IPS-NIHi11 (cell line): ENCODE data around the gene HES4.
A peak's percentile ranks its signal among the peaks of the same experiment; 100 is the strongest.
"Not testable (repeated sequence)": the region's sequence is repeated elsewhere in the genome, so short reads cannot be mapped to it uniquely, and the experiment has no call there.

Experiments used
- DNase-seq: peaks from one replicate; pipeline ENCODE4 v3.0.0; 2012; ENCODE audit warnings: mixed read lengths, low spot score

HES4 gene

DNA sequence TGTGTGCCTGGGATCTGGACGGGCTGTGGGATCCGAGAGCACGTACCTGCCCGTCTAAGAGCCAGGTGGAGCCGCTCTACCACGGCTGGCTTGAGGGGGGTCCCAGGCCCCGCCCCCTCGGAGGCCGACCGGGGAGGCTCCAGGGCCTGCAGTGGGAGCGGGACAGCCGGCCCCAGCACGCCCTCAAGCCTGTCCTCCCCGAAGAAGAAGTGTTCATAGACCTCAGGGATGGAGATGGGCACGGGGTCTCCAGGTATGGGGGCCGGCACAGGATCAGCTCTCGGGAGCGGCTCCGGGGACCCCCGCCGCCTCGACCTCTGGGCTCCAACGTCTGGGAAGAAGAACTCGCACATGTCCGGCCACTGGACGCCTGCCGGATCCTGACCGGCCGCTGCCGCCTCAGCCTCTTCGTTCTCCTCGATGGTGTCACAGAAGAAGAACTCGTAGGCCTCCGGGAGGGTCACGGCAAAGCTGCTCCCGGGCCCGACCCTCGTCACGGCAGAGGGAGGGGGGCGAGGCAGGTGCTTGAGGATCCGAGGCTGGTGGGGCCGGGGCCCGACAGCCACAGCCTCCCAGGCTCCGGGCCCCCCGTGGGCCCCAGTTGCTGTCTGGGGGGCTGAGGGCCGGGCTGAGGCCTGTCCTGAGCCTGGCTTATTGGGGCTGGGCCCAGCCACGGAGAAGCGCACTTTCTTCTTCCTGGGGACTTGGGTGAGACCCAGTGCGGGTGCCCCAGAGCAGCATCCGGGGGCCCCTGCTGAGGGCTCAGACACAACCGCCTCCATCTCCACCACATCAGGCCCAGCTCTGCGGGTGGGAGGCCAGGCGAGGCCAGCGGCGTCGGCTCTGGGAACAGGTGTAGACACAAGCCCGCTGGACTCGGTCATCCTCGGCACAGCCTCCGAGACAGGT lies 20.8 kb downstream of the HES4 start:
- DNase-seq, result no peak

GRCh38 chr1:978069-978834 lies 21.6 kb downstream of the HES4 start:
- no peak for DNase-seq

GRCh38 chr1:976791-977190 lies 23.1 kb downstream of the HES4 start:
- DNase-seq, result not testable (repeated sequence)

DNA sequence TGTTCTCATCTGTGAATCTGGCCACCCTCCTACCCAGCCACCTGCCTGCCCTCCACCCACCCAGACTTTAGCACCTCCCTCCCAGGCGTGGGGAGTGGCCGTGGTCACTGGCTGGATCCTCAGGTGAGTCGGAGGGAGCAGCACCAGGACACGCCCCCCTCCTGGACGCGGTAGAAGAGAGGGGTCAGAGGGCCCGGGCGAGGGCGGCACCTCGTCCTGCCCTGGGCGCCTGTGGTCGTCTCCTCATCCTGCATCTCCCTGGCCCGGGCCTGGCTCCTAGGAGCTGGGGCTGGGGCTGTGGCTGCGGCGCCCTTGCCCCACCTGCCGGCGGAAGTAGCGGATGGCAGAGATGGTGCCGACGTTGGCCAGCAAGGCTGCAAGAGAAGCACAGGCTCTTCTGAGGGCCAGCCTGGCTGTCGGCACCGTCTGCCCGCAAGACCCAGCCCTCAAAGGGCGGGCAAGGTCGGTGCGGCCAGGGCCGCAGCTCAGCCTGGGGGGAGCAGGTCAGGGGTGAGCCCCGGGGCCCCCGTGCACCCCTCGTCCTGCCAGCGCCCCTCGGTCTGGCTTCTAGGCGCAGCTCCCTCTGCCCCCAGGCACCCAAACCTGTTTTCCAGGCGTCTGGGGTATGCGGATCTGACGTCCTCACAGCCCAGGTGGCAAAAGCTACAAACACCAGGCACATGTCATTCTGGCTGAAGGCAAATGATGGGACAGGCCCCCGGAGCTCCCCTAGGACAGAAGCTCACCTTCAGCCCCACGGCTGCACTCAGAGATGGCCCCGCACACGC lies 23.8 kb downstream of the HES4 start:
- peak; percentile 95 for DNase-seq

DNA sequence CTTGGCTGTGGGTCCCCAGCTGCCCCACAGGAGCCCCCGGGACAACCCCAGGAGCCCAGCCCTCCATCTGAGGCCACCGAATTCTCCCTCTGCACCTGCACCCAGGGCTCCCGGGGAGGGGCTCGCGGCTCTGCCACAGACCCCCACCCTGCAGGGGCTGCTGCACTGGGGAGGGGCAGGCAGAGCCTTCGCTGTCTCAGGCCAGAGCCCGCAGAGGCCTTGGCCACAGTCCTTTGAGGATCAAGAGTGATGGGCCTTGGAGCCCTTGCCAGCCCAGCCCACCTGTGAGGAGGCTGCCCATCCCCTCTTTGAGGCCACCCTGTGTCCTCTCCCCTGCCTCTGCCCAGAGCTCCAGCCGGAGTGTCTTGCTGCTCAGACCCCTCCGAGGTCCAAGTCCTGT lies 24.5 kb downstream of the HES4 start:
- DNase-seq, result no peak

GRCh38 chr1:974687-975328 lies 25.1 kb downstream of the HES4 start:
- DNase-seq, result no peak

GRCh38 chr1:974293-974640 lies 25.6 kb downstream of the HES4 start:
- DNase-seq, result no peak

DNA sequence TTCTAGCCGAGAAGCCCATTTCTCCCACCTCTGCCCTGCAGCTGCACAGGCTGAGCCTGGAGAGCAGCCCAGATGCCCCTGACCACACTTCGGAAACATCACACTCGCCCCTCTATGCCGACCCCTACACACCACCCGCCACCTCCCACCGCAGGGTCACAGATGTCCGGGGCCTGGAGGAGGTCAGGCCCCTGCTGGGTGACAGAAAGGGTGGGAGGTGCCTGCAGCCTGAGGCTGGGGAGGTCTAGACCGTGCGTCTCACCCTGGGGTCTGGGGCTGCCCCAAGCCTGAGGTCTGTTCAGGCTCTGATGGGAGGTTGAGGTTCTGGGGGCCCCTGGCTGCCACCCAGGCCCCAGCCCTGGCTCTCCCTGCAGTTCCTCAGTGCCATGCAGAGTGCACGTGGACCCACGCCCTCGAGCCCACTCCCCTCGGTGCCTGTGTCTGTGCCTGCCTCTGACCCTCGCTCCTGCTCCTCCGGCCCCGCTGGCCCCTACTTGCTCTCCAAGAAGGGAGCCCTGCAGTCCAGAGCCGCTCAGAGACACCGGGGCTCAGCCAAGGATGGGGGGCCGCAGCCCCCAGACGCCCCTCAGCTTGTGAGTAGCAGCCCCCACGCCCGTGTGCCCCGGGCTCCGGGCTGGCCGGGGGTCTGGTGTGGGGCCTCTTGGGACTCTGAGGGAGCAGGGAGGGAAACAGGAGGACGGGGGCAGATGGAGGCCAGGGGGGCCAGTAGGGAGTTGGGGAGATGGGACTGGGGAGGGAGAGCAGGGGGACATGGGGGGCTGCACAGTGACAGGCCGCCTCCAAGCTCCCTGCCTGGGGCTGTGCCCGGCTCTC lies 26.2 kb downstream of the HES4 start:
- no peak for DNase-seq

- DNase-seq, result no peak
Measured at GRCh38 chr1:972726-973458, 27.0 kb downstream of the HES4 start.

DNA sequence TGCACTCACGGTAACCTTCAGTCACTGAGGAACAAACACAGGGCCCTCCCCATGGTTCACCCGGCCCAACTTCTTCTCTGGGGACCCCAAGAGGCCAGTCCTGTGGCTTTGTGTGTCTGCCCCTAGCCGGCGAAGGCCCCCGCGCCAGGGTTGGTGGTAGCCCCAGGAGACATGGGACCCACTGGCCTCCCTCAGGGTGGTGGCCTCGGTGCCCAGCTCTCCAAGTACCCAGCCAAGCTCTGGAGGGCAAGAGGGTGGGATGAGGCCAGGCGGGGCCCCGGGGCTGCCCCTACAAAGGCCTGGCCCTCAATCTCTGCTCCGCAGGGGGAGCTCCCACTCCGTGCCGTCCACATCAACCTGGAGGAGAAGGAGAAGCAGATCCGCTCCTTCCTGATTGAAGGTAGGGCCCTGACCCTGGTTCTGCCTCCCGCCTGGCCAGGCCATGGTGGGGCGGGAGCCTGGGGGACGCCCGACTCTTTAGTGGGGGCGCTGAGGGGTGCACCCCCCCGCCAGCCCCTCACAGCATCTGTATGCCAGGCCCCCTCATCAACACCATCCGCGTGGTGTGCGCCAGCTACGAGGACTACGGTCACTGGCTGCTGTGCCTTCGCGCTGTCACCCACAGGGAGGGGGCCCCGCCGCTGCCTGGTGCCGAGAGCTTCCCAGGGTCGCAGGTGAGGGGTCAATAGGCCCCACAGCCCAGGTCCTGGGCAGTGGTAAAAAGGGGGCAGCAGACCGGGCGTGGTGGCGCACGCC lies 28.0 kb downstream of the HES4 start:
- no peak for DNase-seq

GRCh38 chr1:970973-971730 lies 28.7 kb downstream of the HES4 start:
- DNase-seq, result no peak

GRCh38 chr1:970242-970972 lies 29.5 kb downstream of the HES4 start:
- no peak for DNase-seq

DNA sequence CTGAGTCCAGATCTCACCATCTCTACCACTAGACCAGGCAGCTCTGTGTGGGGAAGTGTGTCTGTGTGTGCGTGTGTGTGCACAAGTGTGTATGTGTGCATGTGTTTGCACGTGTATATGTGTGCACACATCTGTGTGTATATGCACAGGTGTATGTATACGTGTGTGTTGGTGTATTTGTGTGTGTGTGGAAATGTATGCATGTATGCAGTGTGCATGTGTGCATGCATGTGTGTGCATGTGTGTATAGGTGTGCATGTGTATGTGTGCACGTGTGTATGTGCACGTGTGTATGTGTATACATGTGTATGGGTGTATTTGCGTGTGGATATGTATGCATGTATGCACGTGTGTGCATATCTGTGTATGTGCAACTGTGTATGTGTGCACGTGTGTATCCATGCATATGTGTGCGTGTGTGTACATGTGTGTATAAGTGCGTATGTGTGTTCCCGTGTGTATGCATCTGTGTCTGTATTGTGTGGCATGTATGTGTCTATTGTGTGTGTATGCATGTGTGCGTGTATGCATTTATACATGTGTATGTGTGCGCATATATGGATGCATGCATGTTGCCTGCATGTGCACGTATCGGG lies 30.5 kb downstream of the HES4 start:
- DNase-seq, result no peak

DNA sequence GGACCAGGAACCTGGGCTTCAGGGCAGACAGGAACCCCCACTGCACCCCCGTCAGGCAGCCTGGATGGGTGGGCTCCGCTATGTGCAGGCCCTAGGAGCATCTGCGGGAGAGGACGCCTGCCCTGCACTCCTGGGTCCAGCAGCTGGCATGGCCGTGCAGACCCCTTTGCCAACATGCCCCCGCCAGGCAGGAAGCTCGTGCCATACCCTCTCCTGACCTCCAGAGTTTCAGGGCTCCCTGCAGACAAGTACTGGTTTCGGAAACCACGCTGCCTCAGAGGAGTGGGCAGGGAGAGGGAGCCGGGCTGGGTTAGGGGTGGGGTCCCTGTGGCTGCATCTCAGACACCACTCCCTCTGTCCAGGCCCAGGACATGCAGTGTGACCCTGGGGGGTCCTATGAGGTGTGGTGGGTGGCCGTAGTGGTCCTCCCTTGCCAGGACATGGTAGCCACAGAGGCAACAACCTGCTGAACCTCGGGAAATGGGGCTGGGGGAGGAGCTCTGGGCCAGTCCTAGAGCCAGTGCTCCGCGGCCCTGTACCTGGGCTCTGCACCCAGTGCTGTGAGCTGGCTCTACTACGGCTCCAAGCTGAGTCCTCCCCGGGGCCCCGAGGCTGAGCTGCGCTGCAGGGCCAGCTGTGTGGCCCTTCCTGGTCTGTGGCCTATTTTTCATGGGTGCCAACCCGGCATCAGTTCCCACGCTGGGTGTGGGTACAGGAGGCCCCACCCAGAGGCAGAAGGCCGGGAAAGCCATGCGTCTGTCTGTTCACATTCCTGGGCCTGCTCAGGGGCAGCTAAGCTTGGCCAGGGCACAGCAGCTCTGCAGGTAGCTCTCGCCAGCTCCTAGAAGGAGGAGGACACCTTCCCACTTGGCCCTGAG lies 32.2 kb downstream of the HES4 start:
- no peak for DNase-seq

GRCh38 chr1:966704-967300 lies 33.1 kb downstream of the HES4 start:
- DNase-seq, result peak; percentile 79

- peak; percentile 81 for DNase-seq
Measured at GRCh38 chr1:966135-966703, 33.7 kb downstream of the HES4 start, which contains the start of gene PLEKHN1. Gene PLEKHN1, plus strand, starts transcription at chr1:966482. Its CDS starts 50 bp downstream, at chr1:966532.
